ENCODE data around the gene NRN1L. TPM values are rescaled to one million over a fixed set of nuclear protein-coding genes. Genes with fewer than 3 reads are reported as not detected.

The NRN1L gene
- total RNA-seq, 1 experiment from 2014 or later = 1.1 TPM

- BruUV-seq (replicated peaks) = no TSS peak
- POLR2A ChIA-PET = no interaction called here
Measured at GRCh38 chr16:67930191-67930590, 45.5 kb downstream of the NRN1L start.

GRCh38 chr16:67930678-67931211 is 46.1 kb downstream of the NRN1L start:
- Histone ChIP-seq H3K4me1 (ENCODE audit: control insufficient read depth, insufficient read depth, low read length) (no peaks in the 10 kb centered on the region), H3K4me3 (ENCODE audit: low read depth in 2 of 2, low read length in 2 of 2) (no peak overlapping the region), H3K36me3 (ENCODE audit: control insufficient read depth, insufficient read depth, low read length) (no peaks in the 10 kb centered on the region), H3K27ac (ENCODE audit: low read length) (no peak overlapping the region), H3K9me3 (ENCODE audit: control insufficient read depth, insufficient read depth, low read depth, low read length) (no peaks in the 10 kb centered on the region), H3K27me3 (ENCODE audit: control insufficient read depth, insufficient read depth, low read length) (no peaks in the 10 kb centered on the region)
- no peak for ATAC-seq
- DNase-seq (ENCODE audit: low read depth, low spot score) = no peak
- intact Hi-C loops (cut with micrococcal nuclease; ENCODE audit: unreplicated experiment) (no loop called here), in situ Hi-C loops (cut with HindIII; ENCODE audit: low pct_unique_long_range_greater_than_20kb, low sequenced_read_pairs) (no loop called here)
- POLR2A ChIA-PET = no interaction called here
- CTCF ChIA-PET = no interaction called here
- TF ChIP-seq POLR2AphosphoS5 (IDR thresholded peaks at IDR 0.05; ENCODE audit: low read depth, low read length) = no peak
- TF ChIP-seq TCF7L2 (IDR thresholded peaks at IDR 0.05; ENCODE audit: low read depth, low read length) = no peak
- TF ChIP-seq SIN3A (IDR thresholded peaks at IDR 0.05; ENCODE audit: borderline replicate concordance, insufficient read depth, low read depth, low read length) = no peak
- no peak for TF ChIP-seq CTCF (IDR thresholded peaks at IDR 0.05)
- TF ChIP-seq REST (IDR thresholded peaks at IDR 0.05; ENCODE audit: insufficient read depth in 1 of 2, low read depth in 2 of 2, low read length in 1 of 2) = no peak
- no TSS peak for BruUV-seq (replicated peaks)

More at GRCh38 chr16:67930191-67930590, 45.5 kb downstream of the NRN1L start:
- Histone ChIP-seq H3K27ac (ENCODE audit: low read length) (no peak overlapping the region), H3K4me1 (ENCODE audit: control insufficient read depth, insufficient read depth, low read length) (no peaks in the 10 kb centered on the region), H3K9me3 (ENCODE audit: control insufficient read depth, insufficient read depth, low read depth, low read length) (no peaks in the 10 kb centered on the region), H3K27me3 (ENCODE audit: control insufficient read depth, insufficient read depth, low read length) (no peaks in the 10 kb centered on the region), H3K4me3 (ENCODE audit: low read depth in 2 of 2, low read length in 2 of 2) (no peak overlapping the region), H3K36me3 (ENCODE audit: control insufficient read depth, insufficient read depth, low read length) (no peaks in the 10 kb centered on the region)
- ATAC-seq (no peak), DNase-seq (ENCODE audit: low read depth, low spot score) (no peak)
- intact Hi-C loops (cut with micrococcal nuclease; ENCODE audit: unreplicated experiment) = no loop called here
- in situ Hi-C loops (cut with HindIII; ENCODE audit: low pct_unique_long_range_greater_than_20kb, low sequenced_read_pairs) = no loop called here
- TF ChIP-seq POLR2AphosphoS5 (IDR thresholded peaks at IDR 0.05; ENCODE audit: low read depth, low read length) = no peak
- no peak for TF ChIP-seq TCF7L2 (IDR thresholded peaks at IDR 0.05; ENCODE audit: low read depth, low read length)
- TF ChIP-seq CTCF (IDR thresholded peaks at IDR 0.05) = no peak
- TF ChIP-seq SIN3A (IDR thresholded peaks at IDR 0.05; ENCODE audit: borderline replicate concordance, insufficient read depth, low read depth, low read length) = no peak
- no peak for TF ChIP-seq REST (IDR thresholded peaks at IDR 0.05; ENCODE audit: insufficient read depth in 1 of 2, low read depth in 2 of 2, low read length in 1 of 2)
- CTCF ChIA-PET = no interaction called here

All from Panc1 (cell line).